ENCODE results near the gene DEUP1.

DEUP1 gene

DNA sequence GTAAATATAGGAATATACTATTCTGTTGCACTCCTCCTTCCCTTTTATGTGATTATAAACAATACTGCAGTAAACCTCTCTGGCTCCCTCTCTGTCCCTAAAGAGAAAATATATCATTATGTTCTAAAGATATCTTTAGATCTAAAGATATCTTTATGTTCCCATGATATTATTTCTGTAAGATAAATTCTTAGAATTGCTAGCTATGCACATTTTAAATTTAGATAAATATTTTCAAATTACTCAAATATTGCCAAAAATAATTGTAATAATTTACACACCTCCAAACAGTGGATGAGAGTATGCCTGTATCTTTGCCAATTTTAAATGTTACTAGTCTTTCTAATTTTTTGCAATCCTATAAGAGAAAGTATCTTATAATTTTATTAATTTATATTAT lies 10.3 kb upstream of the DEUP1 start:
- Histone ChIP-seq H3K4me1 (ENCODE audit: control insufficient read depth, insufficient read depth, low read length) (no peaks in the 10 kb centered on the region), H3K4me3 (ENCODE audit: low read length) (no peak overlapping the region), H3K9ac (ENCODE audit: low read length) (no peak overlapping the region), H3K27me3 (ENCODE audit: control insufficient read depth, insufficient read depth, low read length) (no peaks in the 10 kb centered on the region), H3K27ac (ENCODE audit: low read depth, low read length) (no peak overlapping the region), H3K36me3 (ENCODE audit: control insufficient read depth, insufficient read depth, low read length) (no peaks in the 10 kb centered on the region)

- H3K9ac ChIP-seq (ENCODE audit: low read length): no peak overlapping the region
- no peaks in the 10 kb centered on the region for H3K4me1 ChIP-seq (ENCODE audit: control insufficient read depth, insufficient read depth, low read length)
- no peak overlapping the region for H3K4me3 ChIP-seq (ENCODE audit: low read length)
- no peaks in the 10 kb centered on the region for H3K36me3 ChIP-seq (ENCODE audit: control insufficient read depth, insufficient read depth, low read length)
- no peaks in the 10 kb centered on the region for H3K27me3 ChIP-seq (ENCODE audit: control insufficient read depth, insufficient read depth, low read length)
- no peak overlapping the region for H3K27ac ChIP-seq (ENCODE audit: low read depth, low read length)
These were observed 8.3 kb upstream of the DEUP1 start for GRCh38 chr11:93322207-93322606.

DNA sequence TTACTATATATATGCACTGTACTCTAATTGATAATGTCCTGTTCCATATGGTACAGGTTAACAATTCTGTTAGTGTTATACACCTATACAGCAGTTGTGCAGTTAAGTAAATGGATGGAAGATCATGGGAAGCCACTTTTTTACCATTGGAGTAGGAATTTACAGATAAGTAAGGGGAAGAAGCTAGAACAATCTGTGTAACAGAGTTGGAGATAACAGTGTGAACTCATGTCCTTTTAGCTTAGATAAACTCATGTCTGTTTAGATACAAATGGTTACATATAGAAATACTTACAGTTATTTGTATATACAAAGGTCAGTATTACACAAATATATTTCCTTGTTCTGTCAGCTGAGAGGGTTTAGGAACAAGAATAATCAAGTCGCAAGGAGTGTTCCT lies 6.8 kb upstream of the DEUP1 start:
- Histone ChIP-seq H3K27ac (ENCODE audit: low read depth, low read length) (no peak overlapping the region), H3K9ac (ENCODE audit: low read length) (no peak overlapping the region), H3K36me3 (ENCODE audit: control insufficient read depth, insufficient read depth, low read length) (no peaks in the 10 kb centered on the region), H3K27me3 (ENCODE audit: control insufficient read depth, insufficient read depth, low read length) (no peaks in the 10 kb centered on the region), H3K4me3 (ENCODE audit: low read length) (no peak overlapping the region), H3K4me1 (ENCODE audit: control insufficient read depth, insufficient read depth, low read length) (no peaks in the 10 kb centered on the region)

DNA sequence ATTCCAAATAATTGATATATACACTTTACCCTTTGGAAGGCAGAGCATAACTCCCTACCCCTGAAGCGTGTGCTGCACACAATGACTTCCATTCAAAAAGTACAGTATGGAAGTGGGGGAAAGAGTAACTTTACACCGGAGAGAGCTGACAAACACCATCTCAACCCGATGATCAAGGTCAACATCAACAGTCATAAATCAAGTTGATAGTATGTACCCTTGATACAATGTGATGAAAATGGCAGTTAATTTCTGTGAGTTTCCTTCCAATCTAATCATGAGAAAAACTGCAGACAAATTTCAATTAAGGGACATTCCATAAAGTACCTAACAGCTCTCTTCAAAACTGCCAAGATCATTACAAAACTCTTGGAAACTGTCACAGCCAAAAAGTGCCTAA lies 6.0 kb upstream of the DEUP1 start:
- Histone ChIP-seq H3K4me1 (ENCODE audit: control insufficient read depth, insufficient read depth, low read length) (no peaks in the 10 kb centered on the region), H3K27me3 (ENCODE audit: control insufficient read depth, insufficient read depth, low read length) (no peaks in the 10 kb centered on the region)

GRCh38 chr11:93326681-93327080 lies 3.9 kb upstream of the DEUP1 start:
- no peaks in the 10 kb centered on the region for H3K27me3 ChIP-seq (ENCODE audit: control insufficient read depth, insufficient read depth, low read length)
- H3K36me3 ChIP-seq (ENCODE audit: control insufficient read depth, insufficient read depth, low read length): no peaks in the 10 kb centered on the region
- no peaks in the 10 kb centered on the region for H3K4me1 ChIP-seq (ENCODE audit: control insufficient read depth, insufficient read depth, low read length)
- no peak overlapping the region for H3K27ac ChIP-seq (ENCODE audit: low read depth, low read length)
- no peak overlapping the region for H3K4me3 ChIP-seq (ENCODE audit: low read length)
- H3K9ac ChIP-seq (ENCODE audit: low read length): no peak overlapping the region

More for the DNA sequence above, 6.0 kb upstream of the DEUP1 start:
- no peaks in the 10 kb centered on the region for H3K36me3 ChIP-seq (ENCODE audit: control insufficient read depth, insufficient read depth, low read length)
- no peak overlapping the region for H3K9ac ChIP-seq (ENCODE audit: low read length)
- H3K27ac ChIP-seq (ENCODE audit: low read depth, low read length): no peak overlapping the region
- H3K4me3 ChIP-seq (ENCODE audit: low read length): no peak overlapping the region

DNA sequence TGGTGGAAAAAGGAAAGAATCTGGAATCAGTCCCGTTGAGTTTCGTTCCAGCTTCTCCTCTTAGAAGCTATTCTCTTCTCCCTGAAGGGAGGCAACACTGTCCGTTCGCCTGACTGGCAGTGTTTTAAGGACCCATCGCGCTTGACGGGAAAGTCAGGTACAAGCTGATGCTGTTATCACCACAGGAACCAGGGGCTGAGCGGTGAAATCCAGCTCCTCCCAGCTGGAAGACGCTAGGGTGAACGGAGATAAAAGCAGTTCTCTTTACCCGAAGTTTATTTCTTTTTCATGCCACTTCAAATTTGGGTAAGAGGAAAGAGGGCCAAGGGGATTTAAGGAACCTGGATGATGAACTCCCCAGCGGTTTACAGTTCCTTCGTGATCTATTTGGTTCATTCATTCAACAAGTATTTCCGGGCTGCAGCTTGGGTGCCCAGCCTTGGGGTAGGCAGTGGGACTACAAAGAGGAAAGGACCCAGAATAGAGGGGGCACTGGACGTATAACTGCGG lies 551 bp upstream of the DEUP1 start:
- Histone ChIP-seq H3K27ac (ENCODE audit: low read depth, low read length) (no peak overlapping the region), H3K4me3 (ENCODE audit: low read length) (peak overlapping the region; percentile 6), H3K27me3 (ENCODE audit: control insufficient read depth, insufficient read depth, low read length) (peaks cover 2% of the 10 kb centered on the region), H3K9ac (ENCODE audit: low read length) (no peak overlapping the region), H3K4me1 (ENCODE audit: control insufficient read depth, insufficient read depth, low read length) (no peaks in the 10 kb centered on the region), H3K36me3 (ENCODE audit: control insufficient read depth, insufficient read depth, low read length) (no peaks in the 10 kb centered on the region)

DNA sequence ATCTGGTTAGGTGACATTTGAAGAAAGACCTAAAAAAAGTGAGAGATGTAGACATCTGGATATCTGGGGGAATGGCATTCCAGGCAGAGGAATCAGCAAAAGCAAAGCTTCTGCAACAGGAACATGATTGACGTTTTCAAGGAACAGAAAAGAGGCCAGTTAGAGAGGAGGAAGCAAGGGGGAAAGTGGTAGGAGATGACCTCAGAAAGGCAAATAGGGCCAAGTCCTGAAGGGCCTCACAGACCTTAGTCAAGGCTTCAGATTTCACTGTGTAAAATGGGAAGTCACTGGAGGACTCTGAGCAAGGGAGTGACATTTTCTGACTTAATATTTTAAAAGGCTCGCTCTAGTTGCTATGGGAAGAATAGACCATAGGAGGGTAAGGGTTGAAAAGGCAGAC lies 9.7 kb downstream of the DEUP1 start:
- Histone ChIP-seq H3K27me3 (ENCODE audit: control insufficient read depth, insufficient read depth, low read length) (no peaks in the 10 kb centered on the region), H3K27ac (ENCODE audit: low read depth, low read length) (no peak overlapping the region), H3K4me3 (ENCODE audit: low read length) (no peak overlapping the region), H3K4me1 (ENCODE audit: control insufficient read depth, insufficient read depth, low read length) (no peaks in the 10 kb centered on the region), H3K36me3 (ENCODE audit: control insufficient read depth, insufficient read depth, low read length) (no peaks in the 10 kb centered on the region), H3K9ac (ENCODE audit: low read length) (no peak overlapping the region)

GRCh38 chr11:93344855-93345333 lies 14.4 kb downstream of the DEUP1 start:
- H3K9ac ChIP-seq (ENCODE audit: low read length): no peak overlapping the region
- H3K27ac ChIP-seq (ENCODE audit: low read depth, low read length): no peak overlapping the region
- H3K36me3 ChIP-seq (ENCODE audit: control insufficient read depth, insufficient read depth, low read length): no peaks in the 10 kb centered on the region
- H3K4me3 ChIP-seq (ENCODE audit: low read length): no peak overlapping the region
- no peaks in the 10 kb centered on the region for H3K4me1 ChIP-seq (ENCODE audit: control insufficient read depth, insufficient read depth, low read length)
- no peaks in the 10 kb centered on the region for H3K27me3 ChIP-seq (ENCODE audit: control insufficient read depth, insufficient read depth, low read length)

- Histone ChIP-seq H3K36me3 (ENCODE audit: control insufficient read depth, insufficient read depth, low read length) (no peaks in the 10 kb centered on the region), H3K4me1 (ENCODE audit: control insufficient read depth, insufficient read depth, low read length) (no peaks in the 10 kb centered on the region), H3K27ac (ENCODE audit: low read depth, low read length) (no peak overlapping the region), H3K27me3 (ENCODE audit: control insufficient read depth, insufficient read depth, low read length) (no peaks in the 10 kb centered on the region), H3K4me3 (ENCODE audit: low read length) (no peak overlapping the region), H3K9ac (ENCODE audit: low read length) (no peak overlapping the region)
These were observed 18.4 kb downstream of the DEUP1 start for GRCh38 chr11:93348930-93349329.

DNA sequence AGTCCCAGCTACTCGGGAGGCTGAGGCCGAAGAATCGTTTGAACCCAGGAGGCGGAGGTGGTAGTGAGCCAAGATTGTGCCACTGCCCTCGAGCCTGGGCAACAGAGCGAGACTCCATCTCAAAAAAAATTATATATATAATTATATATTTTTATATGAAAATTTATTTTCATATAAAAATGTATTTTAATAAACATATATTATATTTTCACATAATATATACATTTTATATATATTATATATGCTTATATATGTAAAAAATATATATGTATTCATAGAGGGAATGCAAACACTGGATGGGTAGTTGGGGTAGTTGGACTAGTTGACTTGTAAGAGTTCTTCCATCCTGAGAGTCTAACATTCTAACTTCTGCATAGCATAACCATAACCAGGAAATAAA lies 20.3 kb downstream of the DEUP1 start:
- no peak overlapping the region for H3K27ac ChIP-seq (ENCODE audit: low read depth, low read length)
- H3K4me3 ChIP-seq (ENCODE audit: low read length): no peak overlapping the region
- no peaks in the 10 kb centered on the region for H3K36me3 ChIP-seq (ENCODE audit: control insufficient read depth, insufficient read depth, low read length)
- no peak overlapping the region for H3K9ac ChIP-seq (ENCODE audit: low read length)
- no peaks in the 10 kb centered on the region for H3K27me3 ChIP-seq (ENCODE audit: control insufficient read depth, insufficient read depth, low read length)
- H3K4me1 ChIP-seq (ENCODE audit: control insufficient read depth, insufficient read depth, low read length): no peaks in the 10 kb centered on the region

DNA sequence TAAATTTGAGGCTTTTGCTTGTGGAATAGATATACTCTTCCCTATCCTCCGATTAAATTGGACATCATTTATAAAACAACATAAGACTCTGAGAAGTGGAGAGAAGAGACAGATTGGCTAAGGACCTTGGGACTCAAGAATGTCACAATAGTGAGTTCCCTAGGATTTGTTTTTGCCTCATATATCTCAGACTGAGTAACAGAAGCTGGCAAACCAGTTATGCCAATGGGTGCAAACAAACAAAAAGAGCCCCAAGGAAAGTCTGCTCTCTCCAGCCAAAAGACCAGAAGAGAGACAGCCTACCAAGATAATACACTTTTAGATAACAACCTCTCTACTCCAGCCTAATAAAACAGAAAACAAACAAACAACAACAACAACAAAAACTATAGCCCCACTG lies 28.9 kb downstream of the DEUP1 start:
- H3K36me3 ChIP-seq (ENCODE audit: control insufficient read depth, insufficient read depth, low read length): no peaks in the 10 kb centered on the region
- no peaks in the 10 kb centered on the region for H3K27me3 ChIP-seq (ENCODE audit: control insufficient read depth, insufficient read depth, low read length)
- H3K4me1 ChIP-seq (ENCODE audit: control insufficient read depth, insufficient read depth, low read length): no peaks in the 10 kb centered on the region
- no peak overlapping the region for H3K4me3 ChIP-seq (ENCODE audit: low read length)
- H3K9ac ChIP-seq (ENCODE audit: low read length): no peak overlapping the region
- no peak overlapping the region for H3K27ac ChIP-seq (ENCODE audit: low read depth, low read length)

DNA sequence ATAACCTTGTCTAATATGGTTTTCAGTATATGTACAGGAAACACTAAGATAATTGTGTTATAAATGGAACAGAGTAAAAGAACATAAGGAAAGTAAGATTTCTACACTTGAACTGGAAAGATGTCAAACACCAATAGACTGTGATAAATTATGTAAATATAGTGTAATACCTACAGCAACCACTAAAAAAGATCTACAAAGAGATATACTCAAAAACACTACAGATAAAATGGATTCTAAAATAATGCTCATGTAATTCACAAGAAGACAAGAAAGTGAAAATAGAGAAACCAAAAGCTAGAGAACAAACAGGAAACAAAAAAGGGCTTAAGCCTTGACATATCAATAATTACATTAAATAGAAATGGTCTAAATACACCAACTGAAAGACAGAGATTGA lies 30.9 kb downstream of the DEUP1 start:
- Histone ChIP-seq H3K27me3 (ENCODE audit: control insufficient read depth, insufficient read depth, low read length) (no peaks in the 10 kb centered on the region), H3K4me3 (ENCODE audit: low read length) (no peak overlapping the region), H3K9ac (ENCODE audit: low read length) (no peak overlapping the region), H3K4me1 (ENCODE audit: control insufficient read depth, insufficient read depth, low read length) (no peaks in the 10 kb centered on the region), H3K27ac (ENCODE audit: low read depth, low read length) (no peak overlapping the region), H3K36me3 (ENCODE audit: control insufficient read depth, insufficient read depth, low read length) (no peaks in the 10 kb centered on the region)

GRCh38 chr11:93368022-93368421 lies 37.5 kb downstream of the DEUP1 start:
- Histone ChIP-seq H3K36me3 (ENCODE audit: control insufficient read depth, insufficient read depth, low read length) (no peaks in the 10 kb centered on the region), H3K27ac (ENCODE audit: low read depth, low read length) (no peak overlapping the region), H3K4me3 (ENCODE audit: low read length) (no peak overlapping the region), H3K27me3 (ENCODE audit: control insufficient read depth, insufficient read depth, low read length) (no peaks in the 10 kb centered on the region), H3K9ac (ENCODE audit: low read length) (no peak overlapping the region), H3K4me1 (ENCODE audit: control insufficient read depth, insufficient read depth, low read length) (no peaks in the 10 kb centered on the region)
